Spleen (tissue), 11 donors: ENCODE measurements around the gene CCDC92. TPM values are rescaled to one million over a fixed set of nuclear protein-coding genes. Genes with fewer than 3 reads are reported as not detected.

Experiments
- DNase-seq: peaks from one replicate; pipeline ENCODE4 v3.0.0-alpha.2; 2020
- H3K27ac ChIP-seq, 8 donors: fragments of 200-600 bp; sonication (generic) in 7 of 8; 1 replicate in 4 of 8; 2 replicates in 4 of 8; pipeline versions ENCODE4 v1.5.0 to v1.8.0; 2016 to 2021; ENCODE audit warnings: inconsistent platforms in 4 of 8, mild to moderate bottlenecking in 4 of 8, moderate library complexity in 1 of 8
- H3K27me3 ChIP-seq, 7 donors: fragments of 200-600 bp; sonication (generic) in 6 of 7; replicated peaks in 1 of 7; 1 replicate in 4 of 7; 2 replicates in 3 of 7; pipeline versions ENCODE4 v1.5.0 to v1.8.0; 2016 to 2021; ENCODE audit warnings: inconsistent platforms in 3 of 7, mild to moderate bottlenecking in 1 of 7
- H3K36me3 ChIP-seq, 6 donors: fragments of 200-600 bp; sonication (generic) in 5 of 6; 1 replicate in 4 of 6; 2 replicates in 2 of 6; pipeline versions ENCODE4 v1.5.0 to v1.8.0; 2016 to 2021; ENCODE audit warnings: inconsistent platforms in 2 of 6
- H3K4me1 ChIP-seq, 6 donors: fragments of 200-600 bp; sonication (generic) in 5 of 6; 1 replicate in 3 of 6; 2 replicates in 3 of 6; pipeline versions ENCODE4 v1.5.0 to v1.8.0; 2016 to 2021; ENCODE audit warnings: inconsistent platforms in 3 of 6
- H3K4me3 ChIP-seq, 8 donors: fragments of 200-600 bp; sonication (generic) in 7 of 8; 1 replicate in 4 of 8; 2 replicates in 4 of 8; pipeline versions ENCODE4 v1.5.0 to v1.8.0; 2016 to 2021; ENCODE audit warnings: inconsistent platforms in 4 of 8, mild to moderate bottlenecking in 4 of 8, moderate library complexity in 2 of 8
- H3K9me3 ChIP-seq, 8 donors: fragments of 200-600 bp; sonication (generic) in 7 of 8; 1 replicate in 4 of 8; 2 replicates in 4 of 8; pipeline versions ENCODE4 v1.5.0 to v1.8.0; 2016 to 2021; ENCODE audit warnings: inconsistent platforms in 4 of 8
- POLR2A ChIP-seq, 3 donors: fragments of 450-650 bp; IDR thresholded peaks; one replicate each; pipeline ENCODE4 v1.5.1; 2017; ENCODE audit warnings: antibody characterized with exemption in 3 of 3, mild to moderate bottlenecking in 1 of 3
- POLR2AphosphoS5 ChIP-seq, 3 donors: sonication (generic); formaldehyde crosslinking; IDR thresholded peaks; one replicate each; pipeline ENCODE4 v1.5.1; 2017; ENCODE audit warnings: antibody characterized with exemption in 3 of 3
- WGBS, 5 donors: extraction: QIAGEN DNeasy Blood & Tissue Kit in 3 of 5; methylation state at CpG; one replicate each; pipeline versions ENCODE4 v1.1.5 to v1.1.7; 2013 to 2018; 5-methylcytosine and 5-hydroxymethylcytosine counted together
- intact Hi-C: fragments of 100-400 bp; cut with DNase I; formaldehyde crosslinking; loops from one replicate; pipeline ENCODE4 v1.15.0; 2023; ENCODE audit warnings: low total_unique reads
- polyA plus RNA-seq, 3 donors: library from polyadenylated mRNA; stranded (reverse); fragments of 200-250 nt; gene quantifications; one replicate each; pipeline ENCODE4 v1.2.1, GENCODE V29; 2013
- total RNA-seq, 7 donors: library from RNA; depleted of rRNA in 3 of 7; stranded (reverse); fragments of >200 nt in 3 of 7; fragmentation: NEBNext Ultra II Directional in 4 of 7; extraction: Animal tissue kit (Norgen Biotek cat#: 25700) in 4 of 7; gene quantifications; one replicate each; pipeline versions ENCODE4 v1.1.0 to v1.2.1, GENCODE V29; 2016 to 2021
- TF ChIP-seq, protein P1 (sequence below), 11 experiments: fragments of 200-600 bp in 7 of 11; fragments of 450-650 bp in 4 of 11; sonication (generic) in 4 of 11; IDR thresholded peaks in 8 of 11; conservative IDR thresholded peaks in 3 of 11; 1 replicate in 7 of 11; 2 replicates in 4 of 11; pipeline versions ENCODE4 v1.4.0 to v1.8.0; 2016 to 2021; ENCODE audit warnings: antibody characterized with exemption in 11 of 11, inconsistent platforms in 4 of 11, mild to moderate bottlenecking in 1 of 11
- donor health status: healthy with polysubstance abuse.
- donor health status: DM: no; HTN: no; CAD: no; lungs with moderate emphysema.
- donor health status: DM: no; HTN: no; CAD: no.
- donor health status: Bipolar disorder and iron deficiency.
- donor health status: healthy.
- donor health status: DM: no; HTN: no; CAD: no.
- donor health status: DM: yes; HTN: yes; CAD: no.

The CCDC92 gene
- total and polyA plus RNA-seq, 10 donors, result 16.0 to 36.7 (median 27.8) TPM

DNA sequence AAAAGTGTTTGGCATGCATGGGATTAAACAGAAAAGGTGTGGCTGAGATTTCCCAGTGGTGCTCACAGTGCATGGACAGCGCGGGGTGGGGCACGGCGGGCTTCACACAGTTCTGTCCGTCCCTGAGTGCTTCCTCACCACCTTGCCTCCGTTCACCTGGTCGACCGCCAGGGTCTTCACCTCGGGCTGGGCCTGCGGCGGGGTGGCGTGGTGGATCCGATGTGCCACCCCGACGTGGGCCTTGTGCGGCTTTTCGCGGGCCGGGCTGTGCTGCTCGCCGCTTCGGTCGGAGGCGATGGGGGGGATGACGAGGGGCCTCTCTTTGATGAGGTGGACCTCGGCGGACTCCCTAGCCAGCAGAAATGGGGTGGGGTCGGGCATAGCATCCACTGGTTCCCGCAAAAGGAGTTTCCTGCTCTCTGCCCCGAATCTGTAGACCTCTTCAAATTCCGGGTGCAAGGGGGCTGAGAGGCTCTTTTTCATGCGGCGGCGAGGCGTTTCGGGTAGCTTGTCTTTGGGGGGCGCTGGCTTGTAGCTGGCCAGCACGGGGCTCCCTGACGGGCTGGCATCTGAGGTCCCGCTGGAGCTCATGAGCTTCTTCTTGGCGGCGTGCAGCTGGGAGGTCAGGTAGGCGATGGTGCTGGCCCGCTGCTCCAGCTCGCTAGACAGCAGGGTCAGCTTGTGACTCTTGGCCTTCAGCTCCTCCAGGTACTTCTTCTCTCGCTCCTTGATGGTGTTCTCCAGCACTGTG is 35.5 kb downstream of the CCDC92 start:
- WGBS, 5 donors, result 91 to 96% (median 94%) methylated on average over 32 to 46 of the region's 46 CpGs
- Histone ChIP-seq H3K27me3 (no peaks in the 10 kb centered on the region), H3K4me3 (peak overlapping the region in 2 of 8 donors; percentile 10 to 41), H3K9me3 (peaks cover 0 to 10% (median 7%) of the 10 kb centered on the region in 8 donors), H3K27ac (peak overlapping the region; percentile 10 to 81 (median 70)), H3K4me1 (peaks cover 5 to 25% (median 16%) of the 10 kb centered on the region in 6 donors), H3K36me3 (peaks cover 0 to 67% (median 24%) of the 10 kb centered on the region in 6 donors)
- intact Hi-C loops, result no loop called here
- DNase-seq, result peak; percentile 74
- TF ChIP-seq, protein P1, sequence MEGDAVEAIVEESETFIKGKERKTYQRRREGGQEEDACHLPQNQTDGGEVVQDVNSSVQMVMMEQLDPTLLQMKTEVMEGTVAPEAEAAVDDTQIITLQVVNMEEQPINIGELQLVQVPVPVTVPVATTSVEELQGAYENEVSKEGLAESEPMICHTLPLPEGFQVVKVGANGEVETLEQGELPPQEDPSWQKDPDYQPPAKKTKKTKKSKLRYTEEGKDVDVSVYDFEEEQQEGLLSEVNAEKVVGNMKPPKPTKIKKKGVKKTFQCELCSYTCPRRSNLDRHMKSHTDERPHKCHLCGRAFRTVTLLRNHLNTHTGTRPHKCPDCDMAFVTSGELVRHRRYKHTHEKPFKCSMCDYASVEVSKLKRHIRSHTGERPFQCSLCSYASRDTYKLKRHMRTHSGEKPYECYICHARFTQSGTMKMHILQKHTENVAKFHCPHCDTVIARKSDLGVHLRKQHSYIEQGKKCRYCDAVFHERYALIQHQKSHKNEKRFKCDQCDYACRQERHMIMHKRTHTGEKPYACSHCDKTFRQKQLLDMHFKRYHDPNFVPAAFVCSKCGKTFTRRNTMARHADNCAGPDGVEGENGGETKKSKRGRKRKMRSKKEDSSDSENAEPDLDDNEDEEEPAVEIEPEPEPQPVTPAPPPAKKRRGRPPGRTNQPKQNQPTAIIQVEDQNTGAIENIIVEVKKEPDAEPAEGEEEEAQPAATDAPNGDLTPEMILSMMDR (IDR thresholded peaks at IDR 0.05 in 8 of 11, conservative IDR thresholded peaks at IDR 0.05 in 3 of 11), result no peak
- no peak for TF ChIP-seq POLR2A (IDR thresholded peaks at IDR 0.05)
- TF ChIP-seq POLR2AphosphoS5 (IDR thresholded peaks at IDR 0.05), result no peak

DNA sequence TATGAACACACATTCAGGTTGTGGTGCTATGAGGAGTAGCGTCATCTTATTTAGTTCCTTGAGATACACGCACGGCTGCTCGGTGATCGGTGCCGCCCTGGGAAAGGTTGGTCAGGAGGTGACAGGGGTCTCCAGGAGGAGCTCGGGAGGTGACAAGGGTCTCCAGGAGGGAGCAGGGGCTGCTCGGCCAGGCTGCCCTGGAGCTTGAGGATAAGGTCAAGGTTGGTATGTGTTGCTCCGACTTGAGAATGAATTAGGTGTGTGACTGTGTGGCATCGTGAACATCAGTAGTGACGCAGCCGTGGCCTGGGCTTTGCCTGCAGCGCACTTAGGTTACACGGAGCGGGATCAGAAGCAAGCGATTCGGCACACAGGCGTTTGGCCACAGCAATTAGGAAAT is 36.2 kb downstream of the CCDC92 start:
- H3K4me1 ChIP-seq, result peaks cover 5 to 25% (median 16%) of the 10 kb centered on the region in 6 donors
- TF ChIP-seq POLR2AphosphoS5 (IDR thresholded peaks at IDR 0.05) (no peak), POLR2A (IDR thresholded peaks at IDR 0.05) (no peak)
- TF ChIP-seq, protein P1 (IDR thresholded peaks at IDR 0.05 in 8 of 11, conservative IDR thresholded peaks at IDR 0.05 in 3 of 11), result no peak
- H3K27me3 ChIP-seq, result no peaks in the 10 kb centered on the region
- no peak for DNase-seq
- no peak overlapping the region for H3K27ac ChIP-seq
- WGBS, 5 donors, result 94 to 96% (median 94%) methylated on average over 18 of the region's 18 CpGs
- intact Hi-C loops, result no loop called here
- H3K4me3 ChIP-seq, result no peak overlapping the region
- peaks cover 0 to 60% (median 19%) of the 10 kb centered on the region in 6 donors for H3K36me3 ChIP-seq
- H3K9me3 ChIP-seq, result peaks cover 0 to 3% (median under 1%) of the 10 kb centered on the region in 8 donors

DNA sequence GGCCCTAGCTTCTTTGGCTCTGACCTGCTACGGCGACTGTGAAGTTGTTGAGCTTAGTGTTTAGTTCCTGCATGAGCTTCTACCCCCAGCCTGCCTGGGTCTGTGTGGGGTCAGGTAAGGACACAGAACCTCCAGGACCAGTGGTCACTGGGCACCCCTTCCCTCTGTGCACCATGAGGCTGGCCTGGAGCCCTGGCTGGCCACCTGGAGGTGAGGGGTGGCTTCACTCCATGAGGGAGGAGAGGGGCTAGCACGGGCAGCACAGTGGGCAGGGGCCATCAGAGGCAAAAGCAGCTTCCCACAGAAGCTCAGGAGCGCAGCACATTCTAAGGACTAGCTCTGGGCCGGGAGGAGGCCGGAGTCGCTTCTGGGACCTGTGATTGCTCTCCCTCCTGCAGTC is 36.7 kb downstream of the CCDC92 start:
- no peaks in the 10 kb centered on the region for H3K9me3 ChIP-seq

DNA sequence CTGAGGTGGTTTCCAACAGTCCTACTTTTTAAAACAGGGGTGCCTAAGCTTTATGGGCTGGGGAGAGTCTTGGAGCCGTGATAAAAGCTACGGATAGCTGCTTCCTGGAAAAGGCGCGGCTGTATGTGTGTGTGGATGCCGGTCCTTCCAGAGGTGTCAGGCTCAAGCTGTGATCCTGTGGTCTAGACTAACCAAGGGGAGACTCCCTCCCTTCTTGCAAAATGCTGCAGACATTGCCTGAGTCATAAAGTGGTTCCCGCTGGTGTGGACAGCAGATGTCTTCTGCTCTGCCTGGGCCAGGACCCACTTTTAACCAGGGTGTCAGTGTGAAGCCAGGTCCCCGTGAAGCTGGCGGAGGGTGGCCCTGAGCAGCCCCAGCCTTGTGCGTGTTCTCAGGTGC is 37.8 kb downstream of the CCDC92 start:
- Histone ChIP-seq H3K27ac (no peak overlapping the region), H3K9me3 (no peaks in the 10 kb centered on the region), H3K4me1 (peaks cover 5 to 25% (median 16%) of the 10 kb centered on the region in 6 donors), H3K36me3 (peaks cover 0 to 44% (median 11%) of the 10 kb centered on the region in 6 donors), H3K4me3 (no peak overlapping the region), H3K27me3 (no peaks in the 10 kb centered on the region)
- no peak for TF ChIP-seq POLR2AphosphoS5 (IDR thresholded peaks at IDR 0.05)
- no peak for DNase-seq
- 78 to 94% (median 83%) methylated on average over 8 to 9 of the region's 9 CpGs for WGBS, 5 donors
- intact Hi-C loops, result no loop called here

More for the DNA sequence above, 36.7 kb downstream of the CCDC92 start:
- Histone ChIP-seq H3K4me3 (no peak overlapping the region), H3K27ac (no peak overlapping the region), H3K27me3 (no peaks in the 10 kb centered on the region), H3K4me1 (peaks cover 5 to 25% (median 16%) of the 10 kb centered on the region in 6 donors), H3K36me3 (peaks cover 0 to 55% (median 15%) of the 10 kb centered on the region in 6 donors)
- 87 to 96% (median 94%) methylated on average over 7 of the region's 7 CpGs for WGBS, 5 donors
- intact Hi-C loops, result no loop called here
- DNase-seq, result no peak
- TF ChIP-seq POLR2AphosphoS5 (IDR thresholded peaks at IDR 0.05) (no peak), POLR2A (IDR thresholded peaks at IDR 0.05) (no peak)
- TF ChIP-seq, protein P1 (IDR thresholded peaks at IDR 0.05 in 8 of 11, conservative IDR thresholded peaks at IDR 0.05 in 3 of 11), result no peak
